ENCODE data around the gene GRIK1. TPM values are rescaled to one million over a fixed set of nuclear protein-coding genes. Genes with fewer than 3 reads are reported as not detected.

Gene GRIK1
- total RNA-seq, 1 experiment from 2014 or later, result 0.09 TPM

DNA sequence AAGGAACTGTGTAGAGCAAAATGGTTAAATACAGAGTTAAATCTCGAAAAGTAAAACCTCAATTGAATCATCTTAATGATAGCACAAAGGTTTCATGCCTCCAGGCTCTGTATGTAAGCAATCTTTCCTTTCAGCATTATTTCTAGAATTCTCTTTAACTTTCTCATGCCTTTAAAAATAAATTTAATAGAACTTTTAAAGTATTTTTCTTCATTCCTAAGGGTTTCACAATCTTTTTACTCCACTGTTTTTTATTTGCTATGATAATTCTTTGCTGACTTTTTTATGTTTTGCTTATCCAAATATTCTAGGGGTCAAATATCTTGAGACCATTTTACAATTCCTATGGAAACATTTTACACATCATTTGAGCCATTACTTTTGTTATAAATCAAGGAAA is 353.1 kb downstream of the GRIK1 start (continued):
- TF ChIP-seq SMAD4 (CRISPR knock-in tag; IDR thresholded peaks at IDR 0.05) (no peak), ZNF396 (CRISPR knock-in tag; IDR thresholded peaks at IDR 0.05; ENCODE audit: borderline replicate concordance) (no peak)
- TF ChIP-seq, protein P1, sequence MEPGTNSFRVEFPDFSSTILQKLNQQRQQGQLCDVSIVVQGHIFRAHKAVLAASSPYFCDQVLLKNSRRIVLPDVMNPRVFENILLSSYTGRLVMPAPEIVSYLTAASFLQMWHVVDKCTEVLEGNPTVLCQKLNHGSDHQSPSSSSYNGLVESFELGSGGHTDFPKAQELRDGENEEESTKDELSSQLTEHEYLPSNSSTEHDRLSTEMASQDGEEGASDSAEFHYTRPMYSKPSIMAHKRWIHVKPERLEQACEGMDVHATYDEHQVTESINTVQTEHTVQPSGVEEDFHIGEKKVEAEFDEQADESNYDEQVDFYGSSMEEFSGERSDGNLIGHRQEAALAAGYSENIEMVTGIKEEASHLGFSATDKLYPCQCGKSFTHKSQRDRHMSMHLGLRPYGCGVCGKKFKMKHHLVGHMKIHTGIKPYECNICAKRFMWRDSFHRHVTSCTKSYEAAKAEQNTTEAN (CRISPR knock-in tag; IDR thresholded peaks at IDR 0.05), result no peak

DNA sequence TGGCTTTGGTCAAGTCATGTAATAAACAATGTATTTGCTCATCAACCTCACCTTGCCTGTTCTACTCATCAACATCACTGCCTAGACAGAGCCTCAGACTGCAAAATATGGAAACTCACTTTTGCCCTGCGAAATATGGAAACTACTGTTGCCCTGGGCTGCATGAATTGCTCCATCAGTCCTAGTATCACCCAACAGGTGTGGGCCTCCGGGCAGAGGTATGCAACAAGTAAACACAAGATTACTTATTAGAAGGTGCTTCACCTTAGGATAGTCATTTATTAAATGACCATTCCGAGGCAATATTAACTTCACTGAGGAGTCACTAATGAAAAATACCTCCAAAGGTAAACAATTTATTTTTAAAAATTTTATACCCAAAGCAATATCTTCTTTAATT is 354.3 kb downstream of the GRIK1 start:
- Mint-ChIP-seq H3K4me1 (peaks cover 10% of the 10 kb centered on the region), H3K27me3 (ENCODE audit: low read depth) (no peaks in the 10 kb centered on the region; the same call in 1 of the 2 replicates), H3K4me3 (no peak overlapping the region), H3K27ac (no peak overlapping the region), H3K36me3 (no peaks in the 10 kb centered on the region), H3K9me3 (no peaks in the 10 kb centered on the region)
- CTCF ChIA-PET, result no interaction called here
- ATAC-seq (no peak), DNase-seq (ENCODE audit: low spot score) (no peak)
- TF ChIP-seq ETV6 (CRISPR knock-in tag; IDR thresholded peaks at IDR 0.05) (no peak), NR3C1 (CRISPR knock-in tag; conservative IDR thresholded peaks at IDR 0.05; ENCODE audit: low read depth) (no peak)
- TF ChIP-seq, protein P2, sequence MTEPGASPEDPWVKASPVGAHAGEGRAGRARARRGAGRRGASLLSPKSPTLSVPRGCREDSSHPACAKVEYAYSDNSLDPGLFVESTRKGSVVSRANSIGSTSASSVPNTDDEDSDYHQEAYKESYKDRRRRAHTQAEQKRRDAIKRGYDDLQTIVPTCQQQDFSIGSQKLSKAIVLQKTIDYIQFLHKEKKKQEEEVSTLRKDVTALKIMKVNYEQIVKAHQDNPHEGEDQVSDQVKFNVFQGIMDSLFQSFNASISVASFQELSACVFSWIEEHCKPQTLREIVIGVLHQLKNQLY (CRISPR knock-in tag; IDR thresholded peaks at IDR 0.05), result no peak
- TF ChIP-seq, protein P3, sequence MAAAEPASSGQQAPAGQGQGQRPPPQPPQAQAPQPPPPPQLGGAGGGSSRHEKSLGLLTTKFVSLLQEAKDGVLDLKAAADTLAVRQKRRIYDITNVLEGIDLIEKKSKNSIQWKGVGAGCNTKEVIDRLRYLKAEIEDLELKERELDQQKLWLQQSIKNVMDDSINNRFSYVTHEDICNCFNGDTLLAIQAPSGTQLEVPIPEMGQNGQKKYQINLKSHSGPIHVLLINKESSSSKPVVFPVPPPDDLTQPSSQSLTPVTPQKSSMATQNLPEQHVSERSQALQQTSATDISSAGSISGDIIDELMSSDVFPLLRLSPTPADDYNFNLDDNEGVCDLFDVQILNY (CRISPR knock-in tag; IDR thresholded peaks at IDR 0.05), result no peak
- POLR2A ChIA-PET, result no interaction called here

DNA sequence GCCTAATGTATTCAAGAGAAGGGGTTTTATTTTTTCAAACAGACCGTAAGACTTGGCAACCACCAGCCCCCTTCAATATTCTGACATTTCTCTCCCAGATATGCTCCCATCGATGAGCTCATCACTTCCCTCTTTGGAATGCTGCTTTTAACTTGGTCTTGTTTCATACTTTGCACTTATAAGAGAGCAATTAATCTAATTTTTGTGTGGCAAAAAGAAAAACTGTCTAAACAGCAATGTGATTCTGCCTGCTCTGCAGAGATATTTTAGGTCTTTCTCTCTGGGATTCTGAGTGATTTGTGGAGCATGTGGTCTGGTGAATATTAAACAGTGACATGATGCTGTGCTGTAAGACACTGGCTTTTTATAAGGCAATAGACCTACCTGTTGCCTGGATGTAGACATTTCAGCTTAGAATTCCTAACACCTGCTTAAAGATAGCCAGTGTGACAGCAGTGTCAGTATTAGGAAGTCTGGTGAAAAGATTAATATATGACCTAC is 356.3 kb downstream of the GRIK1 start:
- Mint-ChIP-seq H3K36me3 (no peaks in the 10 kb centered on the region), H3K9me3 (no peaks in the 10 kb centered on the region), H3K27me3 (ENCODE audit: low read depth) (no peaks in the 10 kb centered on the region; the same call in 1 of the 2 replicates), H3K27ac (no peak overlapping the region), H3K4me1 (no peaks in the 10 kb centered on the region), H3K4me3 (no peak overlapping the region)
- DNase-seq (ENCODE audit: low spot score) (no peak), ATAC-seq (no peak)
- ChIA-PET CTCF (no interaction called here), POLR2A (no interaction called here)
- TF ChIP-seq ZNF423 (CRISPR knock-in tag; IDR thresholded peaks at IDR 0.05) (no peak), ZNF219 (CRISPR knock-in tag; IDR thresholded peaks at IDR 0.05; ENCODE audit: borderline replicate concordance) (no peak), NR3C1 (CRISPR knock-in tag; conservative IDR thresholded peaks at IDR 0.05; ENCODE audit: low read depth) (no peak), CBFB (CRISPR knock-in tag; IDR thresholded peaks at IDR 0.05; ENCODE audit: low read depth) (no peak)
- TF ChIP-seq, protein P4, sequence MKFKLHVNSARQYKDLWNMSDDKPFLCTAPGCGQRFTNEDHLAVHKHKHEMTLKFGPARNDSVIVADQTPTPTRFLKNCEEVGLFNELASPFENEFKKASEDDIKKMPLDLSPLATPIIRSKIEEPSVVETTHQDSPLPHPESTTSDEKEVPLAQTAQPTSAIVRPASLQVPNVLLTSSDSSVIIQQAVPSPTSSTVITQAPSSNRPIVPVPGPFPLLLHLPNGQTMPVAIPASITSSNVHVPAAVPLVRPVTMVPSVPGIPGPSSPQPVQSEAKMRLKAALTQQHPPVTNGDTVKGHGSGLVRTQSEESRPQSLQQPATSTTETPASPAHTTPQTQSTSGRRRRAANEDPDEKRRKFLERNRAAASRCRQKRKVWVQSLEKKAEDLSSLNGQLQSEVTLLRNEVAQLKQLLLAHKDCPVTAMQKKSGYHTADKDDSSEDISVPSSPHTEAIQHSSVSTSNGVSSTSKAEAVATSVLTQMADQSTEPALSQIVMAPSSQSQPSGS (CRISPR knock-in tag; IDR thresholded peaks at IDR 0.05; ENCODE audit: borderline replicate concordance, low read depth), result no peak

DNA sequence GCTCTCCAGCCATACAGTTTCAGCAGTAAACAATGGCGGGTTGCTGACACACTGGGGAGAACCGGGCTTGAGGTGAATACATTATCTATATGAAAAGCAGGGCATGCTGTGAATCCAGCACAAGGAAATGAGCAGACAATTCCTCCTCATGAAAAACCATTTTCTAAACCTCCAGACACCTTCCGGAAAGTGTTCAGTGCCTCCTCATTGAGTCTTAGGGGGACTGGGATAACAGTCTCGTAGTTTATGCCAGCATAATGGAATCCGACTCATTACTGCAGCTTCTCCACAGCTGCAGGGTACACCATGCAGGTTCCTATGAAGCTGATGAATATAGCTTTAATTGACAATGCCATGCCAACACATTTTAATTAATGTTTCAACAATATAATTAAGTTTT is 356.9 kb downstream of the GRIK1 start:
- H3K4me1 Mint-ChIP-seq, result no peaks in the 10 kb centered on the region

More for the DNA sequence above, 356.9 kb downstream of the GRIK1 start:
- DNase-seq (ENCODE audit: low spot score), result no peak
- ATAC-seq, result no peak
- Mint-ChIP-seq H3K36me3 (no peaks in the 10 kb centered on the region), H3K27ac (no peak overlapping the region), H3K4me3 (no peak overlapping the region), H3K9me3 (no peaks in the 10 kb centered on the region), H3K27me3 (ENCODE audit: low read depth) (no peaks in the 10 kb centered on the region; the same call in 1 of the 2 replicates)
- POLR2A ChIA-PET, result no interaction called here
- TF ChIP-seq, protein P5, sequence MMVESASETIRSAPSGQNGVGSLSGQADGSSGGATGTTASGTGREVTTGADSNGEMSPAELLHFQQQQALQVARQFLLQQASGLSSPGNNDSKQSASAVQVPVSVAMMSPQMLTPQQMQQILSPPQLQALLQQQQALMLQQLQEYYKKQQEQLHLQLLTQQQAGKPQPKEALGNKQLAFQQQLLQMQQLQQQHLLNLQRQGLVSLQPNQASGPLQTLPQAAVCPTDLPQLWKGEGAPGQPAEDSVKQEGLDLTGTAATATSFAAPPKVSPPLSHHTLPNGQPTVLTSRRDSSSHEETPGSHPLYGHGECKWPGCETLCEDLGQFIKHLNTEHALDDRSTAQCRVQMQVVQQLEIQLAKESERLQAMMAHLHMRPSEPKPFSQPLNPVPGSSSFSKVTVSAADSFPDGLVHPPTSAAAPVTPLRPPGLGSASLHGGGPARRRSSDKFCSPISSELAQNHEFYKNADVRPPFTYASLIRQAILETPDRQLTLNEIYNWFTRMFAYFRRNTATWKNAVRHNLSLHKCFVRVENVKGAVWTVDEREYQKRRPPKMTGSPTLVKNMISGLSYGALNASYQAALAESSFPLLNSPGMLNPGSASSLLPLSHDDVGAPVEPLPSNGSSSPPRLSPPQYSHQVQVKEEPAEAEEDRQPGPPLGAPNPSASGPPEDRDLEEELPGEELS (CRISPR knock-in tag; IDR thresholded peaks at IDR 0.05), result no peak
- no peak for TF ChIP-seq SP1 (CRISPR knock-in tag; conservative IDR thresholded peaks at IDR 0.05)
- TF ChIP-seq TP53 (CRISPR knock-in tag; IDR thresholded peaks at IDR 0.05), result no peak
- no peak for TF ChIP-seq EMX1 (CRISPR knock-in tag; IDR thresholded peaks at IDR 0.05)
- TF ChIP-seq JAZF1 (CRISPR knock-in tag; IDR thresholded peaks at IDR 0.05), result no peak
- CTCF ChIA-PET, result no interaction called here
